Measurements from ENCODE around the gene IL13RA1. TPM values are rescaled to one million over a fixed set of nuclear protein-coding genes. Genes with fewer than 3 reads are reported as not detected.

The IL13RA1 gene
- total RNA-seq, 4 donors from 2014 or later = 34.8 to 61.2 (median 46.9) TPM

- TF ChIP-seq POLR2A (IDR thresholded peaks at IDR 0.05) (no peak), CTCF (IDR thresholded peaks at IDR 0.05) (no peak), EP300 (IDR thresholded peaks at IDR 0.05) (no peak)
- H3K27ac ChIP-seq = no peak overlapping the region
- no peaks in the 10 kb centered on the region for H3K36me3 ChIP-seq
- DNase-seq (ENCODE audit: low spot score in 2 of 2) = no peak
- peaks cover 0 to 4% (median 0%) of the 10 kb centered on the region in 4 donors for H3K4me1 ChIP-seq
- no peak overlapping the region for H3K4me3 ChIP-seq
- no peaks in the 10 kb centered on the region for H3K27me3 ChIP-seq
- WGBS, 2 donors = 72 to 74% methylated on average over 5 of the region's 5 CpGs
- no peaks in the 10 kb centered on the region for H3K9me3 ChIP-seq
Measured at GRCh38 chrX:118740276-118740889, 13.0 kb downstream of the IL13RA1 start.

GRCh38 chrX:118742176-118742575 is 14.8 kb downstream of the IL13RA1 start:
- TF ChIP-seq EP300 (IDR thresholded peaks at IDR 0.05) = no peak
- TF ChIP-seq POLR2A (IDR thresholded peaks at IDR 0.05) = no peak
- TF ChIP-seq CTCF (IDR thresholded peaks at IDR 0.05) = no peak
- WGBS, 2 donors = 77 to 80% methylated on average over 2 of the region's 2 CpGs

GRCh38 chrX:118745570-118745969 is 18.2 kb downstream of the IL13RA1 start:
- H3K4me1 ChIP-seq = no peaks in the 10 kb centered on the region
- TF ChIP-seq EP300 (IDR thresholded peaks at IDR 0.05) (no peak), CTCF (IDR thresholded peaks at IDR 0.05) (no peak), POLR2A (IDR thresholded peaks at IDR 0.05) (no peak)
- H3K4me3 ChIP-seq = no peak overlapping the region
- no peaks in the 10 kb centered on the region for H3K9me3 ChIP-seq
- DNase-seq (ENCODE audit: low spot score in 2 of 2) = no peak
- 64 to 83% methylated on average over 2 of the region's 2 CpGs for WGBS, 2 donors
- H3K36me3 ChIP-seq = no peaks in the 10 kb centered on the region
- no peak overlapping the region for H3K27ac ChIP-seq
- H3K27me3 ChIP-seq = no peaks in the 10 kb centered on the region

More at GRCh38 chrX:118742176-118742575, 14.8 kb downstream of the IL13RA1 start:
- Histone ChIP-seq H3K4me1 (peaks cover 0 to 4% (median 0%) of the 10 kb centered on the region in 4 donors), H3K9me3 (no peaks in the 10 kb centered on the region), H3K27ac (no peak overlapping the region), H3K4me3 (no peak overlapping the region), H3K27me3 (no peaks in the 10 kb centered on the region), H3K36me3 (no peaks in the 10 kb centered on the region)
- no peak for DNase-seq (ENCODE audit: low spot score in 2 of 2)

- no peak overlapping the region for H3K4me3 ChIP-seq
- no peak overlapping the region for H3K27ac ChIP-seq
- TF ChIP-seq CTCF (IDR thresholded peaks at IDR 0.05) = no peak
- no peak for TF ChIP-seq EP300 (IDR thresholded peaks at IDR 0.05)
- TF ChIP-seq POLR2A (IDR thresholded peaks at IDR 0.05) = no peak
- H3K36me3 ChIP-seq = no peaks in the 10 kb centered on the region
- H3K27me3 ChIP-seq = no peaks in the 10 kb centered on the region
- DNase-seq (ENCODE audit: low spot score in 2 of 2) = no peak
- no peaks in the 10 kb centered on the region for H3K9me3 ChIP-seq
- WGBS, 2 donors = 71 to 86% methylated on average over 9 of the region's 9 CpGs
- H3K4me1 ChIP-seq = peaks cover 0 to 19% (median 0%) of the 10 kb centered on the region in 4 donors
Measured at GRCh38 chrX:118751950-118752783, 24.8 kb downstream of the IL13RA1 start.

- Histone ChIP-seq H3K4me3 (no peak overlapping the region), H3K27ac (peak overlapping the region in 1 of 4 donors; percentile 67), H3K4me1 (peaks cover 0 to 19% (median 0%) of the 10 kb centered on the region in 4 donors), H3K36me3 (no peaks in the 10 kb centered on the region), H3K27me3 (no peaks in the 10 kb centered on the region), H3K9me3 (no peaks in the 10 kb centered on the region)
- peak in 1 of 2 donors; percentile 7 for DNase-seq (ENCODE audit: low spot score in 2 of 2)
- no peak for TF ChIP-seq EP300 (IDR thresholded peaks at IDR 0.05)
- TF ChIP-seq CTCF (IDR thresholded peaks at IDR 0.05) = no peak
- TF ChIP-seq POLR2A (IDR thresholded peaks at IDR 0.05) = no peak
- 33 to 45% methylated on average over 4 of the region's 4 CpGs for WGBS, 2 donors
Measured at GRCh38 chrX:118755633-118756032, 28.2 kb downstream of the IL13RA1 start.
